Right kidney (tissue), 1 donor: Measurements from ENCODE around the gene RNF213.
"Not testable (repeated sequence)": the region's sequence is repeated elsewhere in the genome, so short reads cannot be mapped to it uniquely, and the experiment has no call there.

Source experiments
- DNase-seq: peaks from one replicate; pipeline ENCODE4 v3.0.0-alpha.2; 2016

RNF213 gene

DNA sequence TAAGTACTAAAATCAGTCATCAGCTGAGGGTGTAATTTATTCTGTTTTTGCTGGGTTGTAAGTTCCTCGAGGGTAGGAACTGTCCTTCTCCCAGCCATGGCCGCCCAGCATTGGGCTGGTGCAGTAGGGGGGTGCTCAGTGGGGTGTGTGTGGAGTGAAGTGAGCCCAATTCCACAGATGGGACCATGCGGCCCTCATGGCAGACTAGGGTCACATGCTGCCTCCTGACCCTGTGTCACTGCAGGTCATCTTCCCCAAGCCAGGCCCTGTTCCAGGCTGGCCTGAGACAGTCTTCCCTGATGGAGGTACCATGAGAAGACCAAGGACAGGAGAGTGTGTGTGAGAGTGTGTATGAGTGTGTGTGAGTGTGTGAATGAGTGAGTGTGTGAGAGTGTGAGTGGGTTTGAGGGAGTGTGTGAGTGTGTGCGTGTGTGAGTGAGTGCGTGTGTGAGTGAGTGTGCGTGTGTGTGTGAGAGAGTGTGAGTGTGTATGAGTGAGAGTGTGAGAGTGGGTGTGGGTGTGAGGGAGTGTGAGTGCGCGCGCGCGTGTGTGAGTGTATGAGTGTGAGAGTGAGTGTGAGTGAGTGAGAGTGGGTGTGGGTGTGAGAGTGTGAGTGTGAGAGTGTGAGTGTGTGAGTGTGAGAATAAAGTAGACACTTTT lies 36.7 kb upstream of the RNF213 start:
- DNase-seq, result no peak

DNA sequence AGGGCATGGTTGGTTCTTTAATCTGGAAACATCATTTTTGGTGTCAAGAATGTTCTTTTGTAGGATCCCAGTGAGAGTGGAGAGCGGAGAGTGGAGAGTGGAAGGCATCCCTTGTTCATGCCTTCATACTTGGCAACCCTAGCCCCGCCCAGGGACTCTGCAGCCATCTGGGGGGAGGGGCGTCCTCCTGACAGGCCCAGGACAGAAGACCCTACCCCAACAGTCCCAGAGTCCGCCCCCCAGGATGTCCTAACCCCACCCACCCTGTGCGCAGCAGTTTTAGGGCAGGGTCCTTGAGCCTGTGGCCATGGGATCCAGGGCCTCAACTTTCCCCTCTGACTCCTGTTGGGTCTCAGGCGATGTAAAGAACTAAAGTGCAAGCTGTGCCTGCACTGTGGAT lies 36.0 kb upstream of the RNF213 start:
- DNase-seq, result no peak

DNA sequence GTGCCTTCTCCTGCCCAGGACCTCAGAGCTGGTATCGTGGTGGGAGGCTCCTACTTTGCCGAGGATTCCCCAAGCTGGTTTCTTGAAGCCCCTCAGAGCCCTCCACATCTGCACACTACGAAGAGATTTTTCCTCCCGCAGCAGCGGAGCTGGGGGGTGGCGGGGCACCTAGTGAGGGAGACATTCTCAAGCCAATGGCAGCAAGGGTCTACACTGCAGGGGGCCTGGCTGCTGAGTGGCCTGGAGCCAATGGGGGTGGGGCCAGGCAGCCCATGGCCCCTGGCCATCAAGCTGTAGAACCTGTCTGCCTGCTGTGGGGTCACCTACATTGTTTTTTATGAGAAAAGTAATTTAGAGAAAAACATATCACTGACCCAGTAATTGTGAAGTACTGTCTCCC lies 35.4 kb upstream of the RNF213 start:
- DNase-seq, result no peak

DNA sequence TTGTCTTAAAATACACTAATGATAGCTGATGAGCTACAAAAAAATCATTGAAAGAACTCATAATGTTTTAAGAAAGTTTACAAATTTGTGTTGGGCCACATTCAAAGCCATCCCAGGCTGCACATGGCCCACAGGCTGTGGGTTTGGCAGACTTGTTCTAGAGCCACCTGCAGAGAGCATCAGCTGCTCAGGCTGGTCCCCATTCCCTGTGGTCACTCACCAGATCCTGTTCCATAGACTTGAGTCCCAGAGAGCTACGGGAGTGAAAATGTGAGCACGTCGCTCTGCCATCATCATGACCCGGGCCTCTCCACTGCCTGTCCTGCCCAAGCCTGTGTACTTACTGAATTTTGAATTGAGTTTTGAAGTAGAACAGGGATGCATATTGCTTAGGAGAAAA lies 33.5 kb upstream of the RNF213 start:
- no peak for DNase-seq

DNA sequence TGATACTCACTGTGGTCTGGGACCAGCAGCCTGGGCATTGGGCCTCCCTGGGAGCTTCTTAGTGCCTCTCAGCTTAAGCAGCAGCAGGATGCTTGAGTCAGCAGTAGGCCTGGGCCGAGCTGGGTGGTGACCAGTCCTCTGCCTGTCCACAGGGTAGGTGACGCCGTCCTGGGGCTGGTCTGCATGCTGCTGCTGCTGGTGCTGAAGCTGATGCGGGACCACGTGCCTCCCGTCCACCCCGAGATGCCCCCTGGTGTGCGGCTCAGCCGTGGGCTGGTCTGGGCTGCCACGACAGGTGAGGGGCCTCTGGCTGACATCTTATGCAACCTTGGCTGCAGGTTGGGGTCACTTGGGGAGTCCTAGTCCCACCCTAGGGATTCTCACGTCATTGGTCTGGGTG lies 33.0 kb upstream of the RNF213 start:
- no peak for DNase-seq

DNA sequence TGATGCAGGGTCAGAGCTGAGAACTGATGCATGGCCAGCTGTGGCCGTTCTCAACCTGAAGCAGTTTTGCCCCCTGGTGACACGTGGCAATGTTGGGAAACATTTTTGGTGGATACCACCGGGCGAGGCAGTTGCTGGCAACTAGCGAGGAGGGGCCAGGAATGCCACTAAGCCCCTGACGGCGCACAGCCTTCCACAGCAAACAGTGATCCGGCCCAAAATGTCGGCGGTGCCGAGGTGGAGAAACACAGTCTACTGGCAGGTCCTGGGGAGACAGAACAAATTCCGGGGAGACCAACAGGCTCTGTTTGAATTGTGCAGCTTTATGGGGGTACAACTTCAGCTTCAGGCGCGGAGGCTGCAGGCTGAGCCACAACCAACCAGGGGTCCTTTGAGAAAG lies 32.2 kb upstream of the RNF213 start:
- DNase-seq, result no peak

DNA sequence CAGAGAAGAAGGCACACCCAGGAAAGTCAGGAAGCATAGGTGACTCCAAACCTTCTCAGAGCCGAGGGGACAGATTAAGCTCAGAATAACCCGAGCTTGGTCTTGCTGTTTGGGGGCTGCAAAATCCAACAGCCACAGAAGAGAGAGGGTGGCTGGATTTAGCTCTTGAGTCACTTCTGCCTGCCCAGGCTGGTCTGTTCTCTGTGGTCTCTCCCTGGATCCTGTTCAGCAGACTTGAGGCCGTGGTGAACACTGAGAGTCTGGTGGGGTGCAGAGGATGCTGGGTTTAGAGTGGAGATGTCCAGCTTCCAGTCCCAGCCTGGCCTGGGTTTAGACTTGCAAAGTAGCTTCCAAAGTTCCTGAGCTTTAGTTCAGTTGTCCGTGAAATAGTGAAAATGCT lies 31.6 kb upstream of the RNF213 start:
- DNase-seq, result no peak

DNA sequence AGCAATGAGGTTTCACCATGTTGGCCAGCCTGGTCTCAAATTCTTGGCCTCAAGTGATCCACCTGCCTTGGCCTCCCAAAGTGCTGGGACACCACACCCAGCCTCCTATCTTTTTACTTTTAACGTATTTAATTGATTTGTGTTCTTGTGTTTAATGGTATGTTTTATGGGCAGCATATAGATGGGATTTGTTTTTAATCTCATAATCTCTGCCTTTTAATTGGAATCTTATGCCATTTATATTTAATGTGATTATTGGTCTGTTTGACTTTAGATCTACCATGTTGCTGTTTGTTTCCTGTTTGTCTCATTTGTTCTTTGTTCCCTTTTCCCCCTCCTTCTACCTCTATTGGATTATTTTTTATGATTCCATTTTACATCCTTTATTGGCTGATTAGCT lies 28.2 kb upstream of the RNF213 start:
- no peak for DNase-seq

DNA sequence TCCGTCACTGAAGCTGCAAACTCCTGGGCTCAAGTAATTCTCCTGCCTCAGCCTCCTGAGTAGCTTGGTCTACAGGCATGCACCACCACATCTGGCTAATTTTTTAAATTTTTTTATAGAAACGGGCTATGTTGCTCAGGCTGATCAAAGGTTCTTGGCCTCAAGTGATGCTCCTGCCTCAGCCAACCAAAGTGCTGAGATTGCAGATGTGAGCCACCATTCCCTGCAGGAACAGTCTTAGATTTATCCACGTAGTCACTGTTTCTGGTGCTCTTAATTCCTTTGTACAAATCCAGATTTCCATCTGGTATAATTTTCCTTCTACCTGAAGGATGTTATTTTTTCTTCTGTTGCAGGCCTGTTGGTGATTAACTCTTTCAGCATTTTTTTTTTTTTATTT lies 27.4 kb upstream of the RNF213 start:
- no peak for DNase-seq

DNA sequence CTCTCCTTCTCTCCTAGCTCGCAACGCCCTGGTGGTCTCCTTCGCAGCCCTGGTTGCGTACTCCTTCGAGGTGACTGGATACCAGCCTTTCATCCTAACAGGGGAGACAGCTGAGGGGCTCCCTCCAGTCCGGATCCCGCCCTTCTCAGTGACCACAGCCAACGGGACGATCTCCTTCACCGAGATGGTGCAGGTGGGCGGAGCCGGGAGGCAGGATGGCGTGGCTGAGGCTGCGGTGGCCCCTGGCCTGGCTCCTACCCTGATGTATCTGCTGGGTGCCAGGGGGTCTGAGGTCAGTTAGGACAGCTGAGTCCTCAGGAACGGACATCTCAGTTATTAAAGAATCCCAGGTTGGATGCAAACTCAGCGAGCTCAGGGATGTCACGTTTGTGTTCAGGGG lies 23.7 kb upstream of the RNF213 start:
- DNase-seq, result no peak

DNA sequence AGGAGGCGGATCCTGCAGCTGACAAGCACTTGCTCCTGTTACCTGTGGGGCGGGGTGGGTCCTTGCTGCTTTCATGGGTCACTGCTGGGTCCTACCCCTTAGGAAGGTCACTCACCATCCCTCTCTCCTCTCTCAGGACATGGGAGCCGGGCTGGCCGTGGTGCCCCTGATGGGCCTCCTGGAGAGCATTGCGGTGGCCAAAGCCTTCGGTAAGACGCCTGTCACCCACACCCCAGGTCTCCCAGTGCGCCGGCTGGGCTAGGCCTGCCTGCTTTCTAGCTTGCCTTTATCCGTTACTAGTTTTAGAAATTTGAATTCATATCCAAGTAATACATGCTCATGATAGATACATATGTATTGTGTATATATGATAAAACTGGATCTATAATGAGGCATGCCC lies 23.3 kb upstream of the RNF213 start:
- DNase-seq, result no peak

DNA sequence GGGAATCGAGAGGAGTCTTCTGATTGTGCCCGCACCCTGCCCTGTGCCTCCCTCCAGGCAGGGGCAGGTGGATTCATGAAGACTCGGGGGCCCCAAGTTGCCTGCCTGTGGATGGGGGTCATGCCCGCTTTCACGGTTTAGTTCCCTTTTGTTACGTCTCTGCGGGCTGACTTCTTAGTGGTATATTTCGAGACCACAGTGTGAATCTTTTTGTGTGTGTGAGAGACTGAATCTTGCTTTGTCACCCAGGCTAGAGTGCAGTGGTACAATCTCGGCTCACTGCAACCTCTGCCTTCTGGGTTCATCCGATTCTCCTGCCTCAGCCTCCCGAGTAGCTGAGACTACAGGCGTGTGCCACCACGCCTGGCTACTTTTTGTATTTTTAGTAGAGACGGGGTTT lies 18.1 kb upstream of the RNF213 start:
- DNase-seq, result no peak

DNA sequence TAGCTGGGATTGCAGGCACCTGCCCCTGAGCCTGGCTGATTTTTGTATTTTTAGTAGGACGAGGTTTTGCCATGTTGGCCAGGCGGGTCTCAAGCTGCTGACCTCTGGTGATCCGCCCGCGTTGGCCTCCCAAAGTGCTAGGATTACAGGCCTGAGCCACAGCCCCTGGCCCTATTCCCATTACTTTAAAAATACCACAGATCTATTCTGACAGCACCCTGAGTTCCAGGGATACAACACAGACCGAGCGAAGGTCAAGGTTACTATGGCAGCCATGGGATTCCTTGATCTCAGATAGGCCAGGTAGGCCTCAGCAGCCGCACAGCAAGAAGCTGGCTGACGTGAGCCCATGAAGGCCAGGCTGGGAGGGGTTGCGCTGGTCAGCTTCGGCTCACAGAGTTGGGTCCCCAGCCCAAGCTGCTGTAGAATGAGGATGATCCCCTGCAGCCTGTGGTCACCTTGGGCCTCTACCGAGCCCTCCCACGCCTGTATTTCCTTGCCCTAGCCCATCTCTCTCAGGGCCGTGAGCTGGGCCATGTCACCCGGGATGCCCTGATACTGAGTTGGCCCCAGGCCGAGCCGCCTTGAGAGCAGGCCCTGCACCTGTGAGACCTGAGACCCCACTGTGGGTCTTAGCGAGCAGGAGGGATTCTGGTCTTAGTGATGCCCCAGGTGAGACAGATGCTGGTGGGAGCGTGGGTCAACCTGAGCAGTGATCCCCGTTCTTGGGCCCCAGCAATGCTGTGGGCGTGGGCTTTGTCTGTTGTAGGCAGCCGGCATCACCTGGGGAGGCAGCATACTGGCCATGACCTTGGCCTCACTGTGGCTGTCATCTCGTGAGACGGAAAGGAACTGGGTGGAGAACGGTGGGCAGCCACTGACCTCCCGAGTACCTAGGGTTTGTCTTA lies 16.9 kb upstream of the RNF213 start:
- DNase-seq, result no peak

DNA sequence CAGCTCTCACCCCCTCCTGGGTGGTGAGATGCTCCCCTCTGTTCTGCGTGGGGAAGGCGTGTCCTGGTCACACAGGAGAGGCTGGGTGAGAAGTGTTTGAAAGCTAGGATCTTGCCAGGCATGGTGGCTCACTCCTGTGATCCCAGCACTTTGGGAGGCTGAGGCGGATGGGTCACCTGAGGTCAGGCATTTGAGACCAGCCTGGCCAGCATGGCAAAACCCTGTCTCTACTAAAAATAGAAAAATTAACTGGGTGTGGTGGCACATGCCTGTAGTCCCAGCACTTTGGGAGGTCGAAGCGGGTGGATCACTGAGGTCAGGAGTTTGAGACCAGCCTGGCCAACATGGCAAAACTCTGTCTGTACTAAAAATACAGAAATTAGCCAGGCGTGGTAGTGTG lies 16.2 kb upstream of the RNF213 start:
- DNase-seq, result not testable (repeated sequence)

DNA sequence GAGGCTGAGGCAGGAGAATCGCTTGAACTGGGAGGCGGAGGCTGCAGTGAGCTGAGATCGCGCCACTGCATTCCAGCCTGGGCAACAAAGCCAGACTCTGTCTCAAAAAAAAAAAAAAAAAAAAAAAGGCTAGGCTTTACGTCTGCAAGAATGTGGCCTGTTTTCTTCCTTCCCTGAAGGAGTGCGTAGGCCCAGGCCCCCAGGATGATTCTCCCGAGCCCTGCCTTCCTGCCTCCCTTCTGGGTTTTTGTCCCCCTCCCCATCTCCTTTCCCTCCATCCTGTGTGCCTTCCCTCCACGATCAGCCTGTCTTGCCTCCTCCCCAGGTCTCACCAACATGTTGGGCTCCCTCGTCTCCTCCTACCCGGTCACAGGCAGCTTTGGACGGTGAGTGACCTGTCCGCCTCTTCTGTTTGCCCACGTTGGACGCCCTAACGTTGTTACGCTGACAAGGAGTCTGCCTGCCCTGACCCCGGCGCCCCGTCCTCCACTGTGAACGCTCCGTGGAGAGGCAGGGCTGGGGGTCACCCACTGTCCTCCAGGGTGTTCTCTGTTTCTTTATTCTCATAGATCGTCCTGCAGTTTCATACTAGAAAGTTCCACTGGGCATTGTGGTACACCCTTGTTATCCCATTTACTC lies 15.7 kb upstream of the RNF213 start:
- DNase-seq, result no peak

DNA sequence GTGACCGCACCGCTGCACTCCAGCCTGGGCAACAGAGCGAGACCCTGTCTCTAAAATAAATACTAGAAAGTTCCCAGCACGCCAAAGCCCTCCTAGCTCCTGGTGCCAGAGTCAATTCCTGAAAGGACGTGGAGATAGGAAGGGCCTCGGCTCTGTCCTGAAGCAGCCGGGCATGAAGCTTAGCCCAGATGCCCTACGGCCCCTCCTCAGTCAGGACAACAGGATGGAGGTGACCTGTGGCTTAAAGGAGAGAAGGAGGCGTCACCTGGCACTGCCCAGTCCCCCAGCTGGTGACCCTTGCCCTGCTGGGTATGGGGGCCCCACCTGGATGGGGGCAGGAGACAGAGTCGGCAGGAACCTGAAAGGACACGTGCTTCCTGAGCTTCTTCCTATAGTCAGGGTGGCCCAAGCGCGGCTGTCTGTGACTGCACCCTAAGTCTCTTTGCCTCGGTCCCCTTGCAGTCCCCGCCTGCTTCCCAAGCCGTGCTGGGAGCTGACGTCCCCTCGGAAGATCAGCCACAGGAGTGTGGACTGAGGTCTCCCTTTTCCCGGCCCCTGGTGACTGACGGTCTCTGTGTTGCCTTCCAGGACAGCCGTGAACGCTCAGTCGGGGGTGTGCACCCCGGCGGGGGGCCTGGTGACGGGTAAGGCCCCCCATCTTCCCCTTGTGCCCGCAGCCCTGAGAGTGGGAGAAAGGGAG lies 14.9 kb upstream of the RNF213 start:
- DNase-seq, result no peak

DNA sequence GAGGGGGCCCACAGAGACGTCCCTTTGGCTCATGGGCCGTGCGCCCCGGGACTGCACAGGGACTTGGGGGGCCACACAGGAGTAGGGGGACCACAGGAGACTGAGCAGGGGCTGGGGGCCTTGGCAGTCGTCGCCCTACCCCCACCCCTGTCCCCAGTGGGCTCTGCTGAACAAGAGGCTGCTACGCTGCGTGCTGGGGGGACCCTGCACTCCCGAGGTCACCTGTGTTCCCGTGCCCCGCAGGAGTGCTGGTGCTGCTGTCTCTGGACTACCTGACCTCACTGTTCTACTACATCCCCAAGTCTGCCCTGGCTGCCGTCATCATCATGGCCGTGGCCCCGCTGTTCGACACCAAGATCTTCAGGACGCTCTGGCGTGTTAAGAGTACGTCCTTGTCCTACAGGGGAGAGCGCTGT lies 14.4 kb upstream of the RNF213 start:
- no peak for DNase-seq

DNA sequence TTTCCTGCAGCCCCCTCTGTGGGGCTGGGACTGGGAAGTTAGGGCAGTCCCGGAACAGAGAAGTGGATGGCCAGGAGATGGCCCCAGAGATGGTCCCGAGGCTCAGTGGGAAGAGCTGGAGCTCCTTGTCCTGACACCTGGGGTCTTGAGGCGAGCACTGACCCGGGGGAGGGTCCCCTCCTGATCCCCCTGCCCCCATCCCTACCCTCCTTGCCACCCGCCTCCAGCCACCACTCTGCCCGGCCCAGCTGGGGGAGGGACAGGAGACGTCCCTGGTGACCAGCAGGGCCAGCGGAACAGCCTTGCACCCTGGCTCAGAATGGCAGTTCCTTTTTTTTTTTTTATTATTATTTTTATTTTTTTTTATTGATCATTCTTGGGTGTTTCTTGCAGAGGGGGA lies 13.9 kb upstream of the RNF213 start:
- DNase-seq, result no peak

DNA sequence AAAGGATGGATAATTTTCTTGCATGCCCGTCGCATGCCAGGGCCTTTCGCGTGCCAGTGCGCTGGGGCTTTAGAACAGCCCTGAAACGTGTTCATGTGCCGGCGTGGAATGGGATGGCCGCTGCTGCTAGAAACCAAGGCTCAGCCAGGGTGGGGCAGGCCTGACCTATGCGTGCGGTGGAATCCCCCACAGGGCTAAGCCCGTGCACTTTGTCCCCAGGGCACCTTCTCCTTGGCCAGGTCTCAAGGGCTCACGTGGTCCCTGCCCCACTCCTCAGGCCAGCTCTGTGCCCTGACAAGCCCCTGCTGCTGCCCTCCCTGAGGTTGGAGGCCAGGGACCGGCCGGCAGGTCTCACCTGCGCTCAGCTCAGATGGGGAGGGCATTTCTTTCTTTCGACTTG lies 13.1 kb upstream of the RNF213 start:
- no peak for DNase-seq

DNA sequence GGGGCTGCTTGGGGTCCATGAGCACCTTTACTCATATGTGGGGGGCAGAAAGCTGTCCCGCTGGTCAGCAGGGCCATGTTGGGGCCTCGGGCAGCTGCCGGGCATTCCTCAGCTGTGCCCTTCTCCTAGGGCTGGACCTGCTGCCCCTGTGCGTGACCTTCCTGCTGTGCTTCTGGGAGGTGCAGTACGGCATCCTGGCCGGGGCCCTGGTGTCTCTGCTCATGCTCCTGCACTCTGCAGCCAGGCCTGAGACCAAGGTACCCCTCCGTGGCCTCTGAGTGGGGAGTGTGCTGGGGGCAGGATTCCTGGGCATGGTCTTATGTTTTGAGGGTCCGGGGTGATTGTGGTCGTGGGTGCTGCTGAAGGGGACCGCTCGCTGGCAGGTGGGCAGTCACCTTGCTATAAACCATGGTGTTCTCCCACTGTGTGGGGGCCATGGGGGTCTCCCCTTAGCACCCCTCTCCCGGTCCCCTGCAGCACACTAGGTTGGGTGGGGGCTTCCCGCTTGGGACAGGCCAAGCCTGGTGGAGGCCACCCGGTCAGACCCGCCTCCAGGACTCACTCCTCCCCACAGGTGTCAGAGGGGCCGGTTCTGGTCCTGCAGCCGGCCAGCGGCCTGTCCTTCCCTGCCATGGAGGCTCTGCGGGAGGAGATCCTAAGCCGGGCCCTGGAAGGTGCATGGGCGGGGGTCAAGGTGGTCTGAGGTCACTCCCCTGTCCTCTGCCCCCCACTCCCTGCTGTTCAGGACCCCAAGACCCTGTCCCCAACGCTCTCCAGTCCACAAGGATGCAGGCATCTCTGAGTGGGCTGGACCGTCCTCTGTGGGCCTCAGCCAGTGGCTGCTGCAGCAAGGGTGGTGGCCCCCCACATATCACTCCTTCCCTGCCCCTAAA lies 12.4 kb upstream of the RNF213 start:
- DNase-seq, result no peak

DNA sequence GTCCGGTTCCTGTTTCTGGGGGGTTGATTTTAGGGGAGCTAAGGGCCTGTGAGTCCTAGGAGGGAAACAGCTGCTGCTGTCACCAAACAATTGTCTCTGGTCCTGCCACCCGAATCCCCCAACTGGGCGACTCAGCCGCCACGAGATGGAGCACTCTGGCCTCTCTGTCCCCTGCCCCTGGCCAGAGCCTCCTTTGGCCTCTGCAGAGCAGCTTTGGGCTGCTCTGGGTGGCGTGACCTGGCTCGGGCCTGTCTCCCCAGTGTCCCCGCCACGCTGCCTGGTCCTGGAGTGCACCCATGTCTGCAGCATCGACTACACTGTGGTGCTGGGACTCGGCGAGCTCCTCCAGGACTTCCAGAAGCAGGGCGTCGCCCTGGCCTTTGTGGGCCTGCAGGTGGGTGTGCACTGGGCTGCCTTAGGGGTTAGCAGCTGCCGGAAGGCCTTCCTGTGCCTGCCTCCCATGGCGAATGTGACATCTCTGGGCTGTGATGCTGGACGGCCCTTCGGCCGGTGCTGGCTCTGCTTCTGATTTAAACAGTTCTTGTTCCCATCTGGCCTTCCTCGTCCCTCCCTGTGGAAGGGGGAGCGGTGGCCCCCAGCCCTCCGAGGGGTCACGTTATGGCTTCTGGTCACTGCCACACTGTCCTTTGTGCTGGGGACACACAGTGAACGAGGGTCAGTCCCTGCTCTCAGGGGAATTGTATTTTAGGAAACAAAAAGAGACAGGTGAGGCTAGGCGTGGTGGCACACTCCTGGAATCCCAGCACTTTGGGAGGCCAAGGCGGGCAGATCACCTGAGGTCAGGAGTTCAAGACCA lies 11.6 kb upstream of the RNF213 start:
- DNase-seq, result no peak
